GM21367 (cell line): ENCODE measurements around the gene CDC25A.

Experiments
- ATAC-seq: cut with Tn5 transposase; IDR thresholded peaks from one replicate; pipeline ENCODE4 v1.9.1; 2021; ENCODE audit not compliant: unreplicated experiment

The CDC25A gene

DNA sequence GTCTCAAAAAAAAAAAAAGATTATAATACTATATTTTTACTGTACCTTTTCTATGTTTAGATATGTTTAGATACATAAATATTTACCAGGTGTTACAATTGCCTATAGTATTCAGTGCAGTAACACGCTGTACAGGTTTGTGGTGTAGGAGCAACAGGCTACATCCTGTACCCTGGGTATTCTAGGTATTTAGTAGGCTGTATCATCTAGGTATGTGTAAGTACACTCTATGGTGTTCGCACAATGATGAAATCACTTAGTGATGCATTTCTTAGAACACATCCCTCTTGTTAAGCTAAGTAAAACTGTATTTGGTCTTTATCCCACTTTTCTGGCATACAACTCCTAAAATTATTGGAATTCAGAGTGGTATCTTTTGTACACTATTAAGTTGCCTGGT is 77.8 kb downstream of the CDC25A start:
- no peak for ATAC-seq

GRCh38 chr3:48107227-48107626 is 81.0 kb downstream of the CDC25A start:
- no peak for ATAC-seq
